ENCODE results near the gene SAMD4B. TPM values are rescaled to one million over a fixed set of nuclear protein-coding genes. Genes with fewer than 3 reads are reported as not detected.

The SAMD4B gene
- total and polyA plus RNA-seq, 9 of the 15 experiments (the other 6 are each of a cell fraction or from before 2014, with no cell fraction given) = 3.4 to 90.5 (median 38.0) TPM

GRCh38 chr19:39329948-39330347 is 12.3 kb upstream of the SAMD4B start:
- Histone ChIP-seq H4K20me1 (replicated peaks; ENCODE audit: control insufficient read depth, insufficient read depth, low read length) (no peaks in the 10 kb centered on the region), H3K36me3 (ENCODE audit: control insufficient read depth, insufficient read depth, low read length) (no peaks in the 10 kb centered on the region), H3K27ac (ENCODE audit: extremely low read depth, low read depth, low read length) (no peak overlapping the region), H3K9me1 (ENCODE audit: control insufficient read depth, insufficient read depth, low read length) (no peaks in the 10 kb centered on the region), H3K79me2 (ENCODE audit: control insufficient read depth, insufficient read depth, low read length) (no peaks in the 10 kb centered on the region), H3K4me2 (ENCODE audit: insufficient read depth, low read length) (no peak overlapping the region), H3K9ac (ENCODE audit: insufficient read depth in 1 of 2, low read depth in 2 of 2, low read length in 2 of 2) (no peak overlapping the region), H3K9me3 (replicated peaks; ENCODE audit: control insufficient read depth, insufficient read depth, low read depth, low read length) (no peaks in the 10 kb centered on the region), H3K27me3 (ENCODE audit: control insufficient read depth in 2 of 2, insufficient read depth in 2 of 2, low read length in 2 of 2) (no peaks in the 10 kb centered on the region), H2AFZ (ENCODE audit: low read depth, low read length) (no peak overlapping the region), H3K4me3 (no peak overlapping the region), H3K4me1 (replicated peaks in 1 of 2; ENCODE audit: control insufficient read depth in 2 of 2, insufficient read depth in 2 of 2, low read length in 2 of 2) (peaks cover under 1 to 3% of the 10 kb centered on the region in 2 experiments; a peak in 2 of 5 replicates)
- FAIRE-seq = no peak
- TF ChIP-seq MYBL2 (IDR thresholded peaks at IDR 0.05; ENCODE audit: low read depth) (no peak), MYBL2 (CRISPR knock-in tag; IDR thresholded peaks at IDR 0.05; ENCODE audit: borderline replicate concordance) (no peak), KHSRP (IDR thresholded peaks at IDR 0.05) (no peak), RBM25 (IDR thresholded peaks at IDR 0.05; ENCODE audit: low read depth, low read length, severe bottlenecking) (peak; percentile 52), RREB1 (CRISPR knock-in tag; IDR thresholded peaks at IDR 0.05) (no peak), TOE1 (IDR thresholded peaks at IDR 0.05; ENCODE audit: borderline replicate concordance) (no peak), TOE1 (CRISPR knock-in tag; IDR thresholded peaks at IDR 0.05; ENCODE audit: borderline replicate concordance, low read depth) (no peak), BCOR (IDR thresholded peaks at IDR 0.05) (peak; percentile 56), HCFC1 (IDR thresholded peaks at IDR 0.05; ENCODE audit: low read depth, low read length) (no peak)
- TF ChIP-seq, protein P1, sequence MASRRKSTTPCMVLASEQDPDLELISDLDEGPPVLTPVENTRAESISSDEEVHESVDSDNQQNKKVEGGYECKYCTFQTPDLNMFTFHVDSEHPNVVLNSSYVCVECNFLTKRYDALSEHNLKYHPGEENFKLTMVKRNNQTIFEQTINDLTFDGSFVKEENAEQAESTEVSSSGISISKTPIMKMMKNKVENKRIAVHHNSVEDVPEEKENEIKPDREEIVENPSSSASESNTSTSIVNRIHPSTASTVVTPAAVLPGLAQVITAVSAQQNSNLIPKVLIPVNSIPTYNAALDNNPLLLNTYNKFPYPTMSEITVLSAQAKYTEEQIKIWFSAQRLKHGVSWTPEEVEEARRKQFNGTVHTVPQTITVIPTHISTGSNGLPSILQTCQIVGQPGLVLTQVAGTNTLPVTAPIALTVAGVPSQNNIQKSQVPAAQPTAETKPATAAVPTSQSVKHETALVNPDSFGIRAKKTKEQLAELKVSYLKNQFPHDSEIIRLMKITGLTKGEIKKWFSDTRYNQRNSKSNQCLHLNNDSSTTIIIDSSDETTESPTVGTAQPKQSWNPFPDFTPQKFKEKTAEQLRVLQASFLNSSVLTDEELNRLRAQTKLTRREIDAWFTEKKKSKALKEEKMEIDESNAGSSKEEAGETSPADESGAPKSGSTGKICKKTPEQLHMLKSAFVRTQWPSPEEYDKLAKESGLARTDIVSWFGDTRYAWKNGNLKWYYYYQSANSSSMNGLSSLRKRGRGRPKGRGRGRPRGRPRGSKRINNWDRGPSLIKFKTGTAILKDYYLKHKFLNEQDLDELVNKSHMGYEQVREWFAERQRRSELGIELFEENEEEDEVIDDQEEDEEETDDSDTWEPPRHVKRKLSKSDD (conservative IDR thresholded peaks at IDR 0.05; ENCODE audit: low read length) = no peak
- intact Hi-C loops (cut with micrococcal nuclease) = no loop called here
- no TSS peak for BruUV-seq (replicated peaks)
- in situ Hi-C loops (cut with MboI) = loop anchor here (5.0 kb wide), 2 partner anchors 118 to 208 kb away; no protein-coding TSS in a partner anchor
- ChIA-PET CTCF (ENCODE audit: low intra/inter-chr PET ratio) (interaction anchor here (0.6 to 4.3 kb wide), 3 partner anchors 113 to 209 kb away, joined by 3 to 34 read pairs (median 6); no protein-coding TSS in a partner anchor), POLR2A (interaction anchor here (0.6 to 1.0 kb wide), 3 partner anchors 12 to 106 kb away, joined by 3 read pairs; partner anchors contain the start of gene SAMD4B)
- ATAC-seq = no peak
- no peak for DNase-seq (ENCODE audit: extremely low read depth in 1 of 4, low spot score in 3 of 4)
- 60% methylated on average over 7 of the region's 7 CpGs for WGBS (ENCODE audit: insufficient coverage, low coverage, missing lambda C conversion rate)

Measured in K562 (cell line).